COLO829 (cell line): ENCODE results near the gene SUGT1.
A peak's percentile ranks its signal among the peaks of the same experiment; 100 is the strongest.

ENCODE experiments used
- DNase-seq: peaks from one replicate; pipeline ENCODE4 v3.0.0; 2012; ENCODE audit warnings: low spot score

Gene SUGT1

DNA sequence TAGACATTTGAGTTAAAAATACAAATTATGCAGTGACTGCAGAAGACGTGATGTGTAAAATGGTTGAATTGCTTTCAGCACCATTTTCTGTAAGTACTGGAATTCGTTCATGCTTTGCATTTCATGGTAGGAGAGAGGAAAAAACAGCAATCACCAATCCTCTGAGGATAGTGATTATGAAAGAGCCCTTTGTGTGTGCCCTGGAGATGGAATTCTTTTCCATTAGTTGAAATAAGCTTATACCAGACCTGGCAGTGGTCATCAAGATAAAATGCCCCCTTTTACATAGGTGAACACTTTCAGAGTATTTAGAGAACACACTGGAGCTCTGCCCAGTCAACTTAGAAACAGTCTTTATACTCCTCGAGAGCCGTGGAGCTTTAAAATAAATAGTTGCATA is 85.3 kb downstream of the SUGT1 start:
- DNase-seq: peak; percentile 76

DNA sequence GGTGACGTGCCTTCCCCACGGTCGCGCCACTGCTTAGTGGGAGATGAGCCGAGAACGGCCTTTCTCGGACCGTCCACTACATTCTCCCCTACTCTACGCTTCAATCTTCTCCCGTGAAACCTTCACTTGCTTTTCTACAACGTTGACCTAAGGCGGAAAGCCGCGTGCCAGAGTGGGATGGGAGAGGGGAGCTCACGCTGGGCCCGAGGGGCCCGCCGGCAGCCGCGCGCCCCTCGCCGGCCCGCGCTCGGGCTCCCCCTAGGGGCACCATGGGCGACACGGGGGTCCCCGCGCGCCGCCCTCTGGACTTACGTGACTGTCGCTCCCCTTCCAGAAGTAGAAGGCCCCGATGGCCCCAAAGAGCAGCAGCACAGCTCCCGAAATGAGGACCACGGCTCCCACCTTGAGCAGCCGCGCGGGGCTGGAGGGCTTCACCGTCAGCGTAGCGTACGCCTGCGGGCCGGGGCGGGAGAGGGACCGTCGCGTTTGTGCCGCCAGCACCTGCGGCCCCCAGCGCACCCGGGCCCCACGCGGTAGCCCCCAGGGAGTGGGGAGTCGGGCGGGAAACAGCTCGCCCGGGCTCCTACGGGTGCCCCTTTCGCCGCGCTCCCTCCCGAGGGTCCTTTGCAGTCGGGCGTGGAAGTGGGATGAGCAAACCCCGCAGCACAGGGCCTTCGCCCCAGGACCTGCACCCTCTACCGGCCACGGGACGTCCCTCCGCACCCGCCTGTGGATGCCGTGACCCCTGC is 86.3 kb downstream of the SUGT1 start:
- no peak for DNase-seq

DNA sequence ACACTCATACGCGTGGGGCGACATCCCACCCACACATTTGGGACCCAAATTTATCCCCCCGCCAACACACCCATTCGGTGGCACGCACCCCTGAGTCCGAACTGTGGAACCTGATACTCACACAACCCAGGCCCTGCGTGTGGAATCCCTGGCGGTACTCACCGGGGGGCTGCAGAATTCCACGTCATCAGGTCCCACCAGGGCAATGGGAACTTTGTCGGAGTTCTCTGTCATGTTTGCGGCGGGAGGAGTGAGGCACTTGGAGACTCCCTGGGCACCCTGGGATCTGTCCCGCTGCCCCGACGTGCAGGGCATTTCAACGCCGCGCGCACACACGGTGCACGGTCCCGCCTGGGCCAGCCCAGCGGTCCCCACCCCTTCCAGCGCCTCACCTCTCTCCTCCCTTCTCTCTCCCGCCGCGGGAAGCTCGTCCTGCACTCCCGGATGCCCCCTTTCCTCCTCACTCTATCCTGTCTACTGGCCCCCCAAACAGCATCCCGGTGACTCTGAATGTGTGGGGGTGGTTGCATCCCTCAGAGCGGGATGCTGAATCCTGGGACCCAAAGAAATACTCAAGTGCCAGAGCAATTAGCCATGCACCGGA is 86.9 kb downstream of the SUGT1 start, which contains the start of gene CNMD:
Gene CNMD, minus strand, starts transcription at position 353 of the 604 bp plus-strand sequence. Its CDS starts 119 bp downstream, at position 234.
- no peak for DNase-seq

DNA sequence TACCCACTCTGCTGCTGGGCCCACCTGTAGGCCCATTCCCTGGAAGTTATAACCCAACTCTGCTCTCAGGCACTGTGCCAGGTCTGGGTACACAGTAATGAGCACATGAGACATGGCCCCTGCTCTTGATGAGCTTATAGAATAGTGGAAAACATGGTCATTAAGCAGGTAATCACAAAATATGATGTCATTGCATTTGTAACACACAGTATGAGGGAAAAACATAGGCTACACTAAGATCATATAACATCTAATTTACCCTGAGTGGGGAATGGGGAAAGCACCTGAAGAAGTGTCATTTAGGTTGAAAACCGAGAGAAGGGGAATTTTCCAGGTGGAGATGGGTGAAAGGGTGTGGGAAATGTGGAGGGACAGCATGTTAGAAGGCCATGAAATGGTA is 90.9 kb downstream of the SUGT1 start:
- no peak for DNase-seq

DNA sequence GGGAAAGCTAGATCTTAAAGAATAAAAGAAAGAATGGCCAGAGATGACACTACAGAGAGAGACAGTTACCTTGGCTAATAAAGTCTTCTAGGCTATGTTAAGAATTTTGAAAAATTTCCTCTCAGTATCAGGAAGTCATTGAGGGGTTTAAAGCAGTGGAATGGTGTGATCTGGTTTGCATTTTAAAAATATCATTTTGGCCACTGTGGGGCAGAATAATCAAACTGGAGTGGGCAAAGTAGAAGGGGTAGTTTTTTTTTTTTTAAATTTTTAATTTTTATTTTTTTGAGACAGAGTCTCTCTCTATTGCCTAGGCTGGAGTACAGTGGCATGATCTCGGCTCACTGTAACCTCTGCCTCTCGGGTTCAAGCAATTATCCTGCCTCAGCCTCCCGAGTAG is 91.4 kb downstream of the SUGT1 start:
- DNase-seq: no peak

DNA sequence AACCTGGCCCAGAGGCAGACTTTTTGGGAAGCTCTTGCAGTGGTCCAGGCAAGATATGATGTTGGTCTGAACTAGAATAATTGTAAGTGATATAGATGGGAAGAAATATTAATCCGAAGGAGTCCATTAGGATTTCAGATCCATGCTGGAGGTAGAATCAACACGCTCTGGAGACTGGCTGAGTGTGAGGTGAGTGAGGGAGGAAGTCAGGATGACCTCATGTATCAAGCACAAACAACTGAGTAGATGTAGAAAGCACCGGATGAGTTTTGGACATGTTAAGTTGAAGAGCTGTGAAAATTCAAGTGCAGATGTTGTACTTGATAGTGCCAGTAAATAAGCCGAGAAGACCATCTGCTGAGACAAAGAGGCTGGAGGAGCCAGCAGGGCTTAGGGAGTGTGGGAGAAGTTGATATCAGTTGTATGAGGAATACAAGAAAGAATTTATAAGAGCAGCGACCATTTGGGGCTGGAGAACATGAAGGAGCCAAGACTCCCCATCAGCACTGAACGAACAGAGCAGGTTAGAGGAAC is 92.3 kb downstream of the SUGT1 start:
- DNase-seq: no peak

DNA sequence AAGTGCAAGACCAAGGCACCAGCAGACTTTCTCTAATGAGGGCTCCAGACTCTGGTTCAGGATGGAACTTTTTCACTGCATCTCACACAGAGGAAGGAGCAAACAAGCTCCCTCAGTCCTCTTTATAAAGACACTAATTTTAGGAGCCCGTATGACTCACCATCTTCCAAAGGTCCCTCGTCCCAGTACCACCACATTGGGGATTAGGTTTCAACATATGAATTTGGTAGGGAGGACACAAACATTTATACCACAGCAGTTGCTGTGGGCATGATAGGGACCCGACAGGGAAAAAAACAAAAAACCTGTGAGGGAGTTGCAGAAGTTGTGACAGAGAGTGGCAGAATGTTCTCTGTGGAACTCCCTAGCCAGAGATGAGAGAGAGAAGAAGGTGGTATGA is 93.5 kb downstream of the SUGT1 start:
- DNase-seq: no peak

DNA sequence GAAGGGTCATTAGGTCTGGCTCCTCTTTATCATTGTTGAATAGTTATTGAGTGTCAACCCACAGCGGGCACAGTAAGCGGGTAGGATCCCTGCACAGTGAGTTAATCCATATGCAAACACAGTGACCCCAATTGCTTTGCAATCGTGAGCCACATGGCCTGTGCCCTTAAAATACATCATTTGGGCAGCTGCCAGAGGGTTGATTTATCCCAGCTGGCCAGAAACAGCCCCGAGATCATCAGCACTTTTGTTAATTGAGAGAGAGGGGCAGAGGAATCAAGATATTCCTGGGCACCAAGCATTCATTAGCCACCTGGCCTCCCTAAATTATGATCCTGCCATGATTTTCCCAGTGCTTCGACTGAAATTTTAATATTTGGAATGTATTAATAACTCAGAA is 96.8 kb downstream of the SUGT1 start:
- no peak for DNase-seq
